NCI-H187 (cell line): ENCODE results near the gene CYP8B1.
A peak's percentile ranks its signal among the peaks of the same experiment; 100 is the strongest.
"Not testable (repeated sequence)": the region's sequence is repeated elsewhere in the genome, so short reads cannot be mapped to it uniquely, and the experiment has no call there.

Experiments
- DNase-seq, 2 experiments: peaks; one replicate each; lab custom pipeline; 2025; lab: John Stamatoyannopoulos, UW

Gene CYP8B1

DNA sequence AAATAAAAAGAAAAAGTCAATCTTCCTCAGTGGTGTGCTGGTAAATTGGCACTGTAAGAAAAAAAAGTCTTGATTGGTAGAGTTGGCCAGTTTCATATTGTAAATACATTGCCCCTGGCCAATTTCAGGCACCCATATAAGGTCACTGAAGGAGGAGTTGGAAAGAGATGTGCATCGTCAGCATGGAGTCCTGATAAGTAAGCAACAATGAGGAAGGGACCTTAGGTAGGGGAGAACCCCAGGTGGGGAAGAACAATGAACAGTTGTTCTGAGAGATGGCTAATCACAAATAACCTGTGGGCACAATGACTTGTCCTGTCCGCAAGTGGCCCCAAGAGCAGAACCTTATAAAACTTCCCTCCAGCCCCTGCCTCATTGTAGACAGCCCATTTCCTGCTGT lies 8.6 kb upstream of the CYP8B1 start:
- DNase-seq = no peak

DNA sequence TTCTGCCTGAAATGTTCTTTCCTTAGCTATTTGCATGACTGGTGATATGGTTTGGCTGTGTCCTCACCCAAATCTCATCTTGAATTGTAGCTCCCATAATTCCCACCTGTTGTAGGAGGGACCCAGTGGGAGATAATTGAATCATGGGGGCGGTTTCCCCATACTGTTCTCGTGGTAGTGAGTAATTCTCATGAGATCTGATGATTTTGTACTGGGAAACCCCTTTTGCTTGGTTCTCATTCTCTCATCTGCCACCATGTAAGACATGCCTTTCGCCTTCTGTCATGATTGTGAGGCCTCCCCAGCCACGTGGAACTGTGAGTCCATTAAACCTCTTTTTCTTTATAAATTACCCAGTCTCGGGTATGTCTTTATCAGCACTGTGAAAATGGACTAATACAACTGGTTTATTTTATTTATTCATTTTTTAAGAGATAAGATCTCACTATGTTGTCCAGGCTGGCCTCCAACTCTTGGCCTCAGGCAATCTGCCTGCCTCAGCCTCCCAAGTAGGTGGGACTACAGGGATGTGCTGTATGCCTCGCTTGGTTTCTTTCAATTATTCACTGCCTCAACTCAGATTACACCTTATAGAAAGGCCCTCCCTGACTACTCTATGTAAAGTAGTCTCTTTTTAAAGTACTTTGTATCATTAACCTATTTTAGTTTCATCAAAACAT lies 7.7 kb upstream of the CYP8B1 start:
- DNase-seq = not testable (repeated sequence)

DNA sequence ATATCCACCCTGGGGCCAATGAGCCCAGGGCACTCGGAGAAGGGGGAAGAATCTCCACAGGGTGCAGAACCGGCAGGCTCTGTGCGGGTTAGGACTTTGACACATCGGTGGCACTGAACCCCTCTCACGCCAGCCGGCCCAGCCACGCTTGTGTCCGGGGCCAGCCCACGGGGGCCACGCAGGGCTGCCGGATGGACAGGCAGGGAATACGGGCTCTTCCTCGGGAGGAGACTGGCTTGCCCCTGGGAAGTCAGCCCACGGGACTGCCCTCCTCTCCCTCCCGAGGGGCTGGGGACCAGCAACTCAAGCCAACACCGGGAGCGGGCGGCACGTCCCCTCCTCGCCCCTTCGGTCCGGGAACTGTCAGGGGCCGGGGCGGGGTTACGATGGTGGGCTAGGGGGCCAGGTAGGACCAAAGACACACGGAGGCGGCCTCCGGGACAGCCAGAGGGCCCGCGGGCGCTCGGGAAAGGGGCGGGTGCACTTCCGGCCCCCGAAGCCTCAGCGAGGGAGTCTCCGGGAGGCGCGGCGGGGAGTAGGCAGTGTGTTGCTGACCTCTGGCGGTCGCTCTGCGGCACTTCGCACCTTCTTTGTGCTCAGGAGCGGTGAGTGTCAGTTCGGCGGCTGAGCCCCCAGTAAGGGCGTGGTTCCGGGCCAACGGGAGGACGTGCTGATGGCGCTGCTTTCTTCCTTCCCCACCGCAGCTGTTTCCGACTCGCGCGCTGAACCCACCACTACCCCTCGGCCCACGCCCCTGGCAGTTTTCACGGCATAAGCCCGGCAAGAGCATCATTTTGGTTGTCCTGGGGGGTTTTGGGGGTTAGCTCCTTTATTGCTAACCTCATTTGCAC lies 5.1 kb upstream of the CYP8B1 start:
- peak in 1 of 2 experiments; percentile 34 for DNase-seq

- no peak for DNase-seq
These were observed 4.5 kb upstream of the CYP8B1 start for GRCh38 chr3:42880183-42880582.

DNA sequence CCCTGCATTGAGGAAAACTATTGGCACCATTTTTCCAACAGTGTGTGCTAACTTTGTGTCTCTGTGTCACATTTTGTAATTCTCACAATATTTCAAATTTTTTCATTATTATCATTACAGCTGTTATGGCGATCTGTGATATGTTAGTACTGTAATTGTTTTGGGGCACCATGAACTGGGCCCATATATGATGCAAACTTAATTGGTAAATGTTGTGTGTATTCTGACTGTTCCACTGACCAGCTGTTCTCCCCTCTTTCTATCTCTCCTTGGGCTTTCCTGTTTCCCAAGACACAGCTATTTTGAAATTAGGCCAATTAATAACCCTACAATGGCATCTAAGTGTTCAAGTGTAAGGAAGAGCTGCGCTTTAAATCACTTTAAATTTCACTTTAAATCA lies 2.2 kb upstream of the CYP8B1 start:
- DNase-seq = no peak

GRCh38 chr3:42876940-42877720 lies 1.5 kb upstream of the CYP8B1 start:
- no peak for DNase-seq

DNA sequence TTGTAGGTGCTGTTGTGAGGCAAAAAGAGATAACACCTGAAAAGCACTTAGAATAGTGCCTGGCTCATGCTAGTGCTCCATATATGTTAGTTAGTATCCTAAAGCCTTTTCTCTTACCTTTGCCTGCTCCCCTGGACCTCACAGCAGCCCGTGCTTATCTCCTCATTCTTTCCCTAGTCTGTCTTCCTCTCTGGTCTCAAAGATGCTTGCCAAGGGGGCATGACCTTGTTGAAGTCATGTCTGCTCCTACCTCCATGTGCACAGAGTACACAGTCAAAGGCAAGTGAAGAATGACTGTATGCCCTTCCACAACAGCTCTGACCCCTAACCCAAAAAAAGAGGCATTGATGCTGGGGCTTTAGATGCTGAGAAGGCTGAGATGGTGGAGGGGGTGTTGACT lies 722 bp upstream of the CYP8B1 start:
- DNase-seq = no peak

GRCh38 chr3:42874749-42875148 lies 930 bp downstream of the CYP8B1 start:
- DNase-seq = no peak

DNA sequence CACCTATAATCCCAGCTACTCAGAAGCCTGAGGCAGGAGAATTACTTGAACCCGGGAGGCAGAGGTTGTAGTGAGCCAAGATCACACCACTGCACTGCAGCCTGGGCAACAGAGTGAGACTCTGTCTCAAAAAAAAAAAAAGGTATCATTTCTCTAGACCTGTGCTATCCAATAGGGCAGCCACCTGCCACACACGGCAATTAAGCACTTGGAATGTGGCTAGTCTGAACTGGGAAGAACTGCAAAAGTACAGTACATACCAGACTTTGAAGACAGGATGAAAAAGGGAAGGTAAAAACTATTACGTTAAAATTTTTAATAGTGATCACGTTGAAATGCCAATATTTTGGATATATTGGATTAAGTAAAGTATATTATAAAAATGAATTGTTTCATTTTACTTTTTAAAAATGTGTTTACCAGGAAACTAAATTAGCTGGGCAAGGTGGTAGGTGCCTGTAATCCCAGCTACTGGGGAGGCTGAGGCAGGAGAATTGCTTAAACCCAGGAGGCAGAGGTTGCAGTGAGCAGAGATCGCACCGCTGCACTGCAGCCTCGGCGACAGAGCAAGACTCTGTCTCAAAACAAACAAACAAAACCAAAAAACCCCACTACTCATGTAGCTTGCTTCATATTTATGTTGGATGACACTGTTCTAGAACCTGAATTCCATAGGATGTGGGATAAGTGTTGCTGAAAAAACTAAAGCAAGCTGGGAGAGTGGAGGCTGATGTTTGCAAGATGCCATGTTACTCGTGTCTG lies 2.3 kb downstream of the CYP8B1 start:
- DNase-seq = no peak

DNA sequence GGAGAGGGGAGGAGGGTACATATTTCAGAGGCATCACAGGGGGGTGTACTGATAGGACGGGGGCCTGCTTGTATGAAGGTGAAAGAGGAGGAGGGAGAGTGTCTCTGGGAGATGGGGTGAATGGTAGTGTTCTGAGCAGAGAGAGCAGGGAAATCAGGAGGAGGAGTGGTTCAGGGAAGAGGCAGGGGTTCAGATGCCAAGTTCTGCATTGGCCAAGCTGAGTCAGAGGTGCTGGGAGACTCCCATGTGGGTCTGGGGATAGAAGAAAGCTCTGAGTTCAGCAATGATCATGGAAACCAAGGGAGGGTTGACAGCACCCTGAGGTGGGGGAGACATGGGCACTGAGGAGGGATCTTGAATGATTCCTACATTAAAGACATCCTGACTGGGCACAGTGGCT lies 3.0 kb downstream of the CYP8B1 start:
- no peak for DNase-seq

DNA sequence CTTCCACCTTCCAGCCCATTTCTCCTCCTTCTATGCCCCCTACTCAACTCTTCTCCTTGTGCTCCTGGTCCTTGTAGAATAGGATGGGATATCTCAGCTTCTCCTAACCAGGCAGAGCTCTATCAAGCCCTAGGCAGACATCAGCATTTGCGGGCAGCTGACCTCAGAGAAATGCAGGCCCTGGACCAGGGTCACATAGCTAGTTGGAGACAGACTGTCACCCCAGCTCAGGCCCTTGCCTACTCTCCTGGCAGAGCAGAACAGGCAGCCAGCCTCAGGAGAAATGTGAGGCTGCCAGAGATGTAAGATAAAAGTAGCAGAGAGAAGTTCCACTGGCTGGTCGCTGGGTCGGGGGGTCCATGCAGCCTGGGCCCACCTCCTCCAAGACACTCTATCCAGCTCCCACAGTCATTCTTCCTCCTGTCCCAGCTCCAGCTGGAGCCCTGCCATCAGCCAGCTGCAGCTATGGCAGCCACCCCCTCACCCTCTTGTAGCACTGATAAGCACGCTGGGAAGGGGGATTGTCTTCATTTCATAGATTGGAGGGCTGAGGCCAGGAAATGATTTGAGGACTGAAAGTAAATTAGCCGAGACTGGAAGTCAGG lies 4.0 kb downstream of the CYP8B1 start:
- DNase-seq = no peak

DNA sequence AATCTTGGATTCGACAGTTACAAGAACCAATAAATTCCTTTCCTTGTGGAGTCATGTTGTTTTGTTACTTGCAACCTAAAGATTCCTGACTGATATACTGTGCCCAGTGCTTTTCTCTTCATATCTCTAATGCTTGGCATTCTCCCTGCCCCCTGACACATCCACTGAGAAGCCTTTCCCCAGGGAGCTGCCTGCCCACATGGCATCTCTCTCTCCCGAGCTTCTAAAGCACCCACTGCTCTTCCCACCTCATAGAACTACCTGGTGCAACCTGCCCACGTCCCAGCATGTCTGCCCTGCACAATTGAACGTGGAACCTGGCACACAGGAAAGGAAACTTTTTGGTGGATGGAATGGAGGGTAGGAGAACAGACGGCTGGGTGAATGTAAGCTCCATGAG lies 6.8 kb downstream of the CYP8B1 start:
- no peak for DNase-seq

GRCh38 chr3:42867138-42867537 lies 8.5 kb downstream of the CYP8B1 start:
- DNase-seq = no peak

DNA sequence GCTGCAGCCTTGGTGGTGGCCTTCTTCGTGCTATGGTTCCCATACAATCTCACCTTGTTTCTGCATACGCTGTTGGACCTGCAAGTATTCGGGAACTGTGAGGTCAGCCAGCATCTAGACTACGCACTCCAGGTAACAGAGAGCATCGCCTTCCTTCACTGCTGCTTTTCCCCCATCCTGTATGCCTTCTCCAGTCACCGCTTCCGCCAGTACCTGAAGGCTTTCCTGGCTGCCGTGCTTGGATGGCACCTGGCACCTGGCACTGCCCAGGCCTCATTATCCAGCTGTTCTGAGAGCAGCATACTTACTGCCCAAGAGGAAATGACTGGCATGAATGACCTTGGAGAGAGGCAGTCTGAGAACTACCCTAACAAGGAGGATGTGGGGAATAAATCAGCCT lies 10.4 kb downstream of the CYP8B1 start:
- DNase-seq = no peak

DNA sequence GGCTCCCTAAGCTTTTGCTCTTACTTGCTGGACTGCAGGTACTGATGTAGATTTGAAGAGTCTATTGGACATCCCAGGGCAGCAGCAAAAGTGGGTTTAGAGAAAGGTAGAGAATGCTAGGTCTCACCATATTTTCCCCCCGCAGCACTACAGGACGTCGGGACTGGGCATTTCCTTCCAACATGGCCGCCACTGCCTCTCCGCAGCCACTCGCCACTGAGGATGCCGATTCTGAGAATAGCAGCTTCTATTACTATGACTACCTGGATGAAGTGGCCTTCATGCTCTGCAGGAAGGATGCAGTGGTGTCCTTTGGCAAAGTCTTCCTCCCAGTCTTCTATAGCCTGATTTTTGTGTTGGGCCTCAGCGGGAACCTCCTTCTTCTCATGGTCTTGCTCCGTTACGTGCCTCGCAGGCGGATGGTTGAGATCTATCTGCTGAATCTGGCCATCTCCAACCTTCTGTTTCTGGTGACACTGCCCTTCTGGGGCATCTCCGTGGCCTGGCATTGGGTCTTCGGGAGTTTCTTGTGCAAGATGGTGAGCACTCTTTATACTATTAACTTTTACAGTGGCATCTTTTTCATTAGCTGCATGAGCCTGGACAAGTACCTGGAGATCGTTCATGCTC lies 11.2 kb downstream of the CYP8B1 start:
- DNase-seq = no peak

DNA sequence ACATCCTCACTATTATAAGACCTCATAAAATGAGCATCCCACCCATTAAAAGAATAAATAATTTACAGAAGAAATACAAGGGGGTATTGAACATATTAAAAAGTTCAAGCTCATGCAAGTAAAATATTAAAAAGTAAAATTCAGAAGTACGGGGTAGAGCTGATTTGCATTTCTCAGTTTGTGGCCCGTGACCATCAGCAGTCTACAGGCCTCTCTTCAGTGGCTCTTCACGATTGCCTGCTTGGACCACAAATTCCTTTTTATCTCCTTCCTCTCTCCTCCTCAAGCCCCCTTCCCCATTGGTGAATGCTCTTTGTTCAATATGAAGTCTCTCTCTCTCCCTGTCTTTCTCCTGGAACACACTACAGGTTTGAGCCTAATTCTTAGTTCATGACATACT lies 19.1 kb downstream of the CYP8B1 start:
- DNase-seq = no peak

- DNase-seq = no peak
These were observed 19.9 kb downstream of the CYP8B1 start for GRCh38 chr3:42855547-42856380.

DNA sequence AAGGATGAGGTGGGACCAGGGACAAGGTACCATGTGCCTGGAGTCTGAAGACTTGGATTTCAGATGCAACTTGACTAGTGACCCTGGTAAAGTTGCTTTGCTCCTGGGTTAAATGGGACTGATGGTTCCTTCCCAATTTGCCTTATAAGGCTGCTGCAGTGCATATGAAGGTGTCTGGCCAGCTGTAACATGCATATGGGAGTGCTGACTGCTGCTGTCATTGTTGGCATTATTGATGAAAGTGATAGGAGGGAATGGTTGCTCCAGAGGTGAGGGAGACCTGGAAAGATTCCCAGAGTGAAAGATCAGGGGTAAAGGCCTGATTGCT lies 20.5 kb downstream of the CYP8B1 start:
- DNase-seq = no peak

GRCh38 chr3:42853739-42854302 lies 21.9 kb downstream of the CYP8B1 start:
- DNase-seq = peak in 1 of 2 experiments; percentile 10

DNA sequence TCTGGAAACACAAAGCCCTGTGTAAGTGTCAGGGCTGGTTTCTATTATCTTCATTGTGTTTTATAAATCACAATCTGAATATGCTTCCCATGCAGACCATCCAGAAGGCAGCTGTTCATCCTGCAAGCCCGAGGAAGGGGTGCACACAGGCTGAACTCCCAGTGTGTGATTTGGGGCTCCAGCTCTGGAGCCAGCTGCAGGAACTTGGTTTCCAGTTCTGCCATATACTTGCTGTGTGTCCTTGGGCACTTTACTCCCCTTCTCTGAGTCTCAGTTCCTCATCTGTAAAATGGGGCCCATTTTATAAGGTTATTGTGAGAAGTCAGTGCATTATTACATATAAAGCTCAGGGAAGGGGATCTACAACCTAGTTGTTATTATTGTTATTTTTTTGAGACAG lies 22.6 kb downstream of the CYP8B1 start:
- DNase-seq = no peak
